PC-9 (cell line): Measurements from ENCODE around the gene ACSM2A. TPM values are rescaled to one million over a fixed set of nuclear protein-coding genes. Genes with fewer than 3 reads are reported as not detected.
"Not testable (repeated sequence)": the region's sequence is repeated elsewhere in the genome, so short reads cannot be mapped to it uniquely, and the experiment has no call there.

Experiments used
- BruUV-seq: library from RNA; stranded (reverse); fragments of 400-500 nt; replicated peaks from 2 replicates; lab custom pipeline; 2021; lab: Mats Ljungman, UMichigan
- CTCF ChIA-PET: fragments of 300-600 bp; sonication (Branson Sonifier 250); formaldehyde crosslinking; loops from one replicate; lab custom pipeline; 2022; ENCODE audit warnings: antibody characterized with exemption; lab: Charles Lee
- POLR2A ChIA-PET: fragments of 300-600 bp; sonication (Branson Sonifier 250); formaldehyde crosslinking; loops from one replicate; lab custom pipeline; 2022; ENCODE audit warnings: antibody characterized with exemption; ENCODE audit not compliant: unreplicated experiment; lab: Charles Lee
- DNase-seq, 2 experiments: peaks; one replicate each; pipeline versions ENCODE4 v3.0.0 to v3.0.0-alpha.2; 2015 to 2022; ENCODE audit warnings: mixed read lengths in 1 of 2
- H2AFZ ChIP-seq: fragments of 200-600 bp; sonication (generic); 2 replicates; pipeline ENCODE4 v1.8.1; 2017; ENCODE audit warnings: antibody characterized with exemption
- H3F3A ChIP-seq: fragments of 200-600 bp; sonication (generic); 2 replicates; pipeline ENCODE4 v1.8.1; 2017; ENCODE audit warnings: antibody characterized with exemption, mild to moderate bottlenecking, low read depth; ENCODE audit not compliant: insufficient read depth
- H3K27ac ChIP-seq: fragments of 200-600 bp; sonication (generic); 2 replicates; pipeline ENCODE4 v1.6.1; 2016; ENCODE audit warnings: mixed run types
- H3K27me3 ChIP-seq: fragments of 200-600 bp; sonication (generic); 2 replicates; pipeline ENCODE4 v1.6.1; 2016; ENCODE audit warnings: low read depth, mixed run types; ENCODE audit not compliant: insufficient read depth
- H3K36me3 ChIP-seq: fragments of 200-600 bp; sonication (generic); 2 replicates; pipeline ENCODE4 v1.6.1; 2016; ENCODE audit warnings: low read depth, mixed run types
- H3K4me1 ChIP-seq: fragments of 200-600 bp; sonication (generic); replicated peaks from 2 replicates; pipeline ENCODE4 v1.6.1; 2016; ENCODE audit warnings: mixed run types; ENCODE audit not compliant: insufficient read depth
- H3K4me2 ChIP-seq: fragments of 200-600 bp; sonication (generic); 2 replicates; pipeline ENCODE4 v1.6.1; 2017; ENCODE audit warnings: mixed run types
- H3K4me3 ChIP-seq: fragments of 200-600 bp; sonication (generic); 2 replicates; pipeline ENCODE4 v1.6.1; 2016; ENCODE audit warnings: mixed run types
- H3K79me2 ChIP-seq: fragments of 200-600 bp; sonication (generic); 2 replicates; pipeline ENCODE4 v1.6.1; 2017; ENCODE audit warnings: low read depth, mixed run types
- H3K9me2 ChIP-seq: fragments of 200-600 bp; sonication (generic); 2 replicates; pipeline ENCODE4 v1.8.1; 2017; ENCODE audit warnings: mild to moderate bottlenecking; ENCODE audit not compliant: insufficient read depth
- H3K9me3 ChIP-seq: fragments of 200-600 bp; sonication (generic); 2 replicates; pipeline ENCODE4 v1.8.1; 2016; ENCODE audit warnings: low read depth; ENCODE audit not compliant: insufficient read depth
- H4K20me1 ChIP-seq: fragments of 200-600 bp; sonication (generic); 2 replicates; pipeline ENCODE4 v1.8.1; 2017; ENCODE audit not compliant: insufficient read depth
- EZH2 ChIP-seq: fragments of 200-600 bp; sonication (generic); IDR thresholded peaks from 2 replicates; pipeline ENCODE4 v1.8.0; 2017; ENCODE audit warnings: antibody characterized with exemption, low read depth
- intact Hi-C: fragments of 100-400 bp; cut with micrococcal nuclease; formaldehyde crosslinking; loops from one replicate; pipeline ENCODE4 v1.10.0; 2022; ENCODE audit not compliant: unreplicated experiment
- total RNA-seq: library from RNA; stranded (reverse); gene quantifications from 2 replicates; pipeline ENCODE4 v1.2.3, GENCODE V29; 2021
- TF ChIP-seq, protein P1 (sequence below): fragments of 200-600 bp; sonication (generic); conservative IDR thresholded peaks from 2 replicates; pipeline ENCODE4 v1.6.1; 2017; ENCODE audit warnings: mixed run types, antibody characterized with exemption, mild to moderate bottlenecking, moderate library complexity

ACSM2A gene
- total RNA-seq, 1 experiment from 2014 or later: not detected

DNA sequence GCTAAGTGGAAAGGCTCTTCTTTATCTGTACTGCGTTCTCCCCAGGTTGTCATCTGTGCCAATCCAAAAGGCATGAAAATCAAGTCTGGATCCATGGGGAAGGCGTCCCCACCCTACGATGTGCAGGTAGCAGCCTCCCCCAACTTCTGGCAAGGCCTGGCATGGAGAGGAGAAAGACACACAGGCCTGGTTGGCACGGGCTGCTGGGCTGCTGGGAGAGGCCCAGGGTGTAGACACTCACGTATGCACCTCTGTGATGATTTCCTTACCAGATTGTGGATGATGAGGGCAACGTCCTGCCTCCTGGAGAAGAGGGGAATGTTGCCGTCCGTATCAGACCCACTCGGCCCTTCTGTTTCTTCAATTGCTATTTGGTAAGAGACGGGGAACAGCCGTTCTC lies 20.4 kb upstream of the ACSM2A start:
- intact Hi-C loops: no loop called here
- Histone ChIP-seq H3K36me3 (no peaks in the 10 kb centered on the region), H3F3A (no peaks in the 10 kb centered on the region), H3K79me2 (no peaks in the 10 kb centered on the region), H3K9me2 (no peaks in the 10 kb centered on the region), H2AFZ (no peak overlapping the region), H4K20me1 (no peaks in the 10 kb centered on the region), H3K4me1 (no peaks in the 10 kb centered on the region), H3K9me3 (no peaks in the 10 kb centered on the region), H3K4me2 (no peak overlapping the region), H3K27ac (no peak overlapping the region), H3K4me3 (no peak overlapping the region), H3K27me3 (peaks cover 22% of the 10 kb centered on the region)
- no peak for DNase-seq
- POLR2A ChIA-PET: no interaction called here
- CTCF ChIA-PET: no interaction called here
- TF ChIP-seq EZH2: no peak
- TF ChIP-seq, protein P1, sequence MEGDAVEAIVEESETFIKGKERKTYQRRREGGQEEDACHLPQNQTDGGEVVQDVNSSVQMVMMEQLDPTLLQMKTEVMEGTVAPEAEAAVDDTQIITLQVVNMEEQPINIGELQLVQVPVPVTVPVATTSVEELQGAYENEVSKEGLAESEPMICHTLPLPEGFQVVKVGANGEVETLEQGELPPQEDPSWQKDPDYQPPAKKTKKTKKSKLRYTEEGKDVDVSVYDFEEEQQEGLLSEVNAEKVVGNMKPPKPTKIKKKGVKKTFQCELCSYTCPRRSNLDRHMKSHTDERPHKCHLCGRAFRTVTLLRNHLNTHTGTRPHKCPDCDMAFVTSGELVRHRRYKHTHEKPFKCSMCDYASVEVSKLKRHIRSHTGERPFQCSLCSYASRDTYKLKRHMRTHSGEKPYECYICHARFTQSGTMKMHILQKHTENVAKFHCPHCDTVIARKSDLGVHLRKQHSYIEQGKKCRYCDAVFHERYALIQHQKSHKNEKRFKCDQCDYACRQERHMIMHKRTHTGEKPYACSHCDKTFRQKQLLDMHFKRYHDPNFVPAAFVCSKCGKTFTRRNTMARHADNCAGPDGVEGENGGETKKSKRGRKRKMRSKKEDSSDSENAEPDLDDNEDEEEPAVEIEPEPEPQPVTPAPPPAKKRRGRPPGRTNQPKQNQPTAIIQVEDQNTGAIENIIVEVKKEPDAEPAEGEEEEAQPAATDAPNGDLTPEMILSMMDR: no peak
- BruUV-seq: no TSS peak

DNA sequence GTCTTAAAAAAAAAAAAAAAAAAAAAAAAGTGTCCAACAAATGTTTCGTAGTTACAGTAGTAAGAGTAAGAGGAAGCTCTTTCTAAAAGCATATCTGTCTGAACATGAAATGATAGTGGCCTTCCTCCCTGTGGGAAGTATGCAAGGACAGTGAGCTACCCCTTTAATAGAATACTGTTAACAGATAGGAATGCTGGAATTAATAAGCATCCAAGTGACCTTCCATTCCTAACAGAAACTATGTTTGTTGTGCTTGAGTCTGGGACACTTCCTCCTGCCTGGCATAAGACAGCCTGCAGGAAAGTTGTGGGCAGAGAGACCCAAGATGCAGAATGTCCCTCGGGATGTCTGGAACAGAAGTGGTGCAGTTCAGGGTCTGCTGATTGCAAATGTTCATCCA lies 12.4 kb upstream of the ACSM2A start:
- H3K4me2 ChIP-seq, H2AFZ ChIP-seq, intact Hi-C loops, H4K20me1 ChIP-seq, POLR2A ChIA-PET, H3K4me3 ChIP-seq, H3F3A ChIP-seq, DNase-seq, H3K36me3 ChIP-seq, BruUV-seq, H3K27me3 ChIP-seq, CTCF ChIA-PET, H3K4me1 ChIP-seq, H3K27ac ChIP-seq, H3K79me2 ChIP-seq, H3K9me3 ChIP-seq, H3K9me2 ChIP-seq: not testable (repeated sequence)

DNA sequence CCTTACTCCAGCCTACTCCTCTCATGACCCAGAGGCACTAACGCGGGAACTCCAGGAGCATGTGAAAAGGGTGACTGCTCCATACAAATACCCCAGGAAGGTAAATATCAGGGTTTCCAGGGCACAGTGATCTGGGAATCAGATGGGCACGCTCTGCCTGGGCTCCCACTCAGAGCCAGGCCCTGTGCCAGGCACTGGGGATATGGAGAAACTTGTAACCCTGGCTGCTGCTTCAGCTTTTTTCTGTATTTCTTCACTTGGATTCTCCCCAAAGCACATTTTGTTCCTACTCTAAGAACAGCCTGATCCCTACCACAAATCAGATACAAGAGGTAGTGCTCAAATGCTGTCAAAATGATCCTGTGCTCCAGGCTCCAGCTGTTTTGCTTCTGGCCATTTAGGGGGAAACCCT lies 11.5 kb upstream of the ACSM2A start:
- DNase-seq, H3K9me2 ChIP-seq, H3F3A ChIP-seq, BruUV-seq, H3K4me3 ChIP-seq, H3K79me2 ChIP-seq, H3K9me3 ChIP-seq, H3K27ac ChIP-seq, H3K27me3 ChIP-seq, H3K4me2 ChIP-seq, CTCF ChIA-PET, H3K4me1 ChIP-seq, H4K20me1 ChIP-seq, intact Hi-C loops, POLR2A ChIA-PET, H2AFZ ChIP-seq, H3K36me3 ChIP-seq: not testable (repeated sequence)

DNA sequence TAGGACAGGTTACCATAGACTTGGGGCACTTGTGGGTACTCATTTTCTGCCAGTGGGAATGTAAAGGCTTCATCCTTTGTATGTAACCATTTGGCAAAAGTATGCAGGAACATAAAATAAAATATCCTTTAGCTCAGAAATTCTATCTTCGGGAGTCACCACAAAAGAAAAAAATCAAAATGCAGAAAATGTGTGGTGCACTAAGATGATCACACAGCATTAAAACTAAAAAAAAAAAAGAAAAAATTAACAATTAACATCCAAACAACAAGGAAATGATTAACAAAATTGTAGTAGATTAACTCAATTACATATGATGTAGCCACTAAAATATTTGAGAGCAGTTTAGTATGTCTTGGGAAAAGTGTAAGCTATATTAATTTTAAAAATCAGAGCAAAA lies 10.6 kb upstream of the ACSM2A start:
- CTCF ChIA-PET, POLR2A ChIA-PET, H2AFZ ChIP-seq: not testable (repeated sequence)

More for the DNA sequence above, 10.6 kb upstream of the ACSM2A start:
- H3K4me1 ChIP-seq, intact Hi-C loops, DNase-seq, H3K9me3 ChIP-seq, H3K9me2 ChIP-seq, H3K4me2 ChIP-seq, H3K36me3 ChIP-seq, H3F3A ChIP-seq, H3K27ac ChIP-seq, H4K20me1 ChIP-seq, H3K79me2 ChIP-seq, H3K27me3 ChIP-seq, H3K4me3 ChIP-seq, BruUV-seq: not testable (repeated sequence)
